Uterus (tissue), 2 donors: Measurements from ENCODE around the gene LYSMD2.
A peak's percentile ranks its signal among the peaks of the same experiment; 100 is the strongest.

Experiments
- POLR2A ChIP-seq, 2 donors: fragments of 450-650 bp; IDR thresholded peaks; one replicate each; pipeline ENCODE4 v1.6.1; 2016; ENCODE audit warnings: antibody characterized with exemption in 2 of 2, mild to moderate bottlenecking in 1 of 2, moderate library complexity in 1 of 2
- TF ChIP-seq, protein P1 (sequence below), 4 experiments: fragments of 200-600 bp in 2 of 4; fragments of 450-650 bp in 2 of 4; sonication (generic) in 2 of 4; IDR thresholded peaks; one replicate each; pipeline ENCODE4 v1.5.1; 2016 to 2019; ENCODE audit warnings: antibody characterized with exemption in 4 of 4, mild to moderate bottlenecking in 2 of 4, moderate library complexity in 1 of 4

DNA sequence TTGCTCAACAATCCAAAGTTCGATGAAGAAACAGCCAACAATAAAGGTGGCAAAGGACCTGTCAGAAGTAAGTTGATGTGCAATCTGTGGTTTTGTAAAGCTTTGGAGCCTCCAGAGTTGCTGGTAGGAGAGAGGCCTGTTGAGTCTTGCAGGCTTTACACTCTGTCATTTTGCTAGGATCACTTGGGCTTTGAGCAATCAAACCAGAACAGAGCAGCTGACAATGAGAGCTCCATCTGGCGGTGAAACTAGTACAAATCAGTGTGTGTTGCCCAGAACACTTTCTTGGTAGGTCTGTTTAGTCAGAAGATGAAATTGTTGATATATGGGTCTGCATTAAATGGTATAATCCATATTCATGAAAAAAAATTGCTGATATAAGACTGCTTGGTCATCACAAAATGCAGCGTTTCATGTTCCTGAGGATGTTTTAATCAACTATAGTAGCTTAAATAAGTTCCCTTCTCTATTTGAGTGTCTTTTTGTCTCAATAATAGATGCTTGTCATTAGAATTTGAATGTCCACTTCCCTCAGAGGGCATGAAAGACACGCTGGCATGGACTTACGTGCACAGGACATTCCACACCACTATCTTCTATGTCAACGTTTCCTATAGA is 39.6 kb upstream of the LYSMD2 start:
- TF ChIP-seq POLR2A (IDR thresholded peaks at IDR 0.05), result no peak
- TF ChIP-seq, protein P1, sequence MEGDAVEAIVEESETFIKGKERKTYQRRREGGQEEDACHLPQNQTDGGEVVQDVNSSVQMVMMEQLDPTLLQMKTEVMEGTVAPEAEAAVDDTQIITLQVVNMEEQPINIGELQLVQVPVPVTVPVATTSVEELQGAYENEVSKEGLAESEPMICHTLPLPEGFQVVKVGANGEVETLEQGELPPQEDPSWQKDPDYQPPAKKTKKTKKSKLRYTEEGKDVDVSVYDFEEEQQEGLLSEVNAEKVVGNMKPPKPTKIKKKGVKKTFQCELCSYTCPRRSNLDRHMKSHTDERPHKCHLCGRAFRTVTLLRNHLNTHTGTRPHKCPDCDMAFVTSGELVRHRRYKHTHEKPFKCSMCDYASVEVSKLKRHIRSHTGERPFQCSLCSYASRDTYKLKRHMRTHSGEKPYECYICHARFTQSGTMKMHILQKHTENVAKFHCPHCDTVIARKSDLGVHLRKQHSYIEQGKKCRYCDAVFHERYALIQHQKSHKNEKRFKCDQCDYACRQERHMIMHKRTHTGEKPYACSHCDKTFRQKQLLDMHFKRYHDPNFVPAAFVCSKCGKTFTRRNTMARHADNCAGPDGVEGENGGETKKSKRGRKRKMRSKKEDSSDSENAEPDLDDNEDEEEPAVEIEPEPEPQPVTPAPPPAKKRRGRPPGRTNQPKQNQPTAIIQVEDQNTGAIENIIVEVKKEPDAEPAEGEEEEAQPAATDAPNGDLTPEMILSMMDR (IDR thresholded peaks at IDR 0.05), result peak; percentile 73 to 80 (median 76)
